Subcutaneous adipose tissue (tissue), 4 donors: Measurements from ENCODE around the gene MEI4. TPM values are rescaled to one million over a fixed set of nuclear protein-coding genes. Genes with fewer than 3 reads are reported as not detected.

ENCODE experiments used
- total RNA-seq, 4 donors: library from RNA; depleted of rRNA; stranded (reverse); fragments of >200 nt; gene quantifications; one replicate each; pipeline ENCODE4 v1.1.0, GENCODE V29; 2016
- TF ChIP-seq, protein P1 (sequence below): fragments of 450-650 bp; IDR thresholded peaks from one replicate; pipeline ENCODE4 v1.5.1; 2016; ENCODE audit warnings: low read depth, mild to moderate bottlenecking, control low read depth, antibody characterized with exemption, moderate library complexity

MEI4 gene
- total RNA-seq, 4 donors from 2014 or later, result under 0.01 to 0.16 TPM; not detected in 2

DNA sequence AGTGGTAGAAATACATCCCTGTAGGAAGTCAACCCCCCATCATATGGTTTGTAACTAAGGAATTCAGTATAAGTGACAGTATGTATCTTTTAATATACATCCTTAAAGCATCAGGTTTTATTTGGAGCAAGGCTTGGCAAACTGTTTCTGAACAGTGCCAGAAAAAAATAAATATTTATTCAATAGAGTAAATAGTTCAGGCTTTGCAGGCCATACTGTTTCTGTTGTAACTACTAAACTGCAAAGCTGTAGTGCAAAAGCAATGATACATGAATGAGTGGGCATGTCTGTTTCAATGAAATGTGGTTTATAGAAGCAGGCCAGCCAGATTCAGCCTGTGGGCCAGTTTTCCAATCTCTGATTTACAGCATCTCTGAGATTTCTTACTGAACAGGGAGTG lies 977 bp downstream of the MEI4 start:
- TF ChIP-seq, protein P1, sequence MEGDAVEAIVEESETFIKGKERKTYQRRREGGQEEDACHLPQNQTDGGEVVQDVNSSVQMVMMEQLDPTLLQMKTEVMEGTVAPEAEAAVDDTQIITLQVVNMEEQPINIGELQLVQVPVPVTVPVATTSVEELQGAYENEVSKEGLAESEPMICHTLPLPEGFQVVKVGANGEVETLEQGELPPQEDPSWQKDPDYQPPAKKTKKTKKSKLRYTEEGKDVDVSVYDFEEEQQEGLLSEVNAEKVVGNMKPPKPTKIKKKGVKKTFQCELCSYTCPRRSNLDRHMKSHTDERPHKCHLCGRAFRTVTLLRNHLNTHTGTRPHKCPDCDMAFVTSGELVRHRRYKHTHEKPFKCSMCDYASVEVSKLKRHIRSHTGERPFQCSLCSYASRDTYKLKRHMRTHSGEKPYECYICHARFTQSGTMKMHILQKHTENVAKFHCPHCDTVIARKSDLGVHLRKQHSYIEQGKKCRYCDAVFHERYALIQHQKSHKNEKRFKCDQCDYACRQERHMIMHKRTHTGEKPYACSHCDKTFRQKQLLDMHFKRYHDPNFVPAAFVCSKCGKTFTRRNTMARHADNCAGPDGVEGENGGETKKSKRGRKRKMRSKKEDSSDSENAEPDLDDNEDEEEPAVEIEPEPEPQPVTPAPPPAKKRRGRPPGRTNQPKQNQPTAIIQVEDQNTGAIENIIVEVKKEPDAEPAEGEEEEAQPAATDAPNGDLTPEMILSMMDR, result no peak

DNA sequence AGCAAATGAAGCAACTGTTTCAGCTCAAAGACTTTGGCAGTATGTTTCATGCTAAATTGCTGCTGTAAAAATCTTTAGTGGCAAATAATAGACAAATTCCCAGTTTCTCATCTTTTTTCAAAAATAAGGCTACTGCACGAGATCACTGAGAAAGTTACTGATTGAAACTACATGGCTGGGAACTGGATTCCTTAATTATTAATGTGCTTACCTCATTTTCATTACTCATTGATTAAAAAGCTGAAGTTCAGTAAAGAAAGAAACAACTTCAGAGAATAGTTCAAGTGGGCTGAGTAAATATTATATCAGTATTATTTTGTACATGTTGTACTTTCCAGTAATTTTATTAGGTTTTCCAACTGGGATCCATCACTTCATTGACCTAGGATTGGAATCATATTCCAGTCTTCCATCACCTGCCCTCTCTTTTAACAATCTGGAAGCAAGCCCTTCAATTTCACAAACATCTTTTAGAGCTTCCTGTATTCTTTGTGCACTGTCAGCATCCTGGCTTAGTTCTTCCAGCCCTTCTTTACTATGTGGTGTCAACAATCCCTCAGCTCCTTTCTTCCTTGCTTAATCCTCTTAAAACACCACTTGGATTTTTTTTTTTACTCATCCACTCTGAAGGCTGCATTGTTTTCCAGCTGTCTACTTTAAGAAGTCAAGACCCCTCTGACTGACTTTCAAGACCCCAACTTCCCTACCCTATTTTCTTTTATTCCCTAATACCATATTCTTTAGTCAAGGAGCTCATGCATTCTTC lies 4.3 kb downstream of the MEI4 start:
- TF ChIP-seq, protein P1, result no peak

DNA sequence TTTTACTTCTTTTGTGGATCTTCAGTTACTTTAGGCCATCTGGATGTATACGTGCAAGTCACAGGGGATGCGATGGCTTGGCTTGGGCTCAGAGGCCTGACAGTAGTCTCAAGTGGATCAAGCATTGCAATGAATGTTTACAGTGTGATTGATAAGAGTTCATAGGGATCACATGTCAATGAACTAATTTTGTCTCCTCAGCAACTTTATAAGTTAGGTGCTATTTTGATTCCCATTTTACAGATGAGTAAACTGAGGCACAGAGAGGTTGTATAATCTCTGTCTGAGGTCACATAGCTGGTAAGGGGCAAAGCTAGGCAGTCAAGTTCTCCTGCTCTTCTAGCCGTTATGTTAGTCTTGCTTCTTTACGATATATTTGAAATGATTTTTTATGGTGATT lies 13.5 kb downstream of the MEI4 start:
- TF ChIP-seq, protein P1, result no peak

DNA sequence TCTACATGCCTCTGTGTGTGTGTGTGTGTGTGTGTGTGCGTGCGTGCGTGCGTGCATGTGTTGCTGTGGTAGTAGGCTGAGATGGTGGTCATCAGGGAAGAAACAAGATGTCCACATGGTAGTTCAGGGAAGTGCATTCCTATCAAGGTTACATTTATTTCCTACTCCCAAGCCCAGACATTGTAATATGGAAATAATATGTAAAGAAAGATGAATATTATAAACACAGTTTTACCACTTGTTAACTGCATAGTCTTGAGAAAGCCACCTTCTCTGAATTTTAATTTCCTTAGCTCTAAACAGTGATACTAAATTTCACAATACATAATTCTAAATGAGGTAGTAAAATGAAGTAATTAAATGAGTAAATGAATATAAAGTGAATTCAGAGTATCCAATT lies 14.0 kb downstream of the MEI4 start:
- TF ChIP-seq, protein P1, result no peak

DNA sequence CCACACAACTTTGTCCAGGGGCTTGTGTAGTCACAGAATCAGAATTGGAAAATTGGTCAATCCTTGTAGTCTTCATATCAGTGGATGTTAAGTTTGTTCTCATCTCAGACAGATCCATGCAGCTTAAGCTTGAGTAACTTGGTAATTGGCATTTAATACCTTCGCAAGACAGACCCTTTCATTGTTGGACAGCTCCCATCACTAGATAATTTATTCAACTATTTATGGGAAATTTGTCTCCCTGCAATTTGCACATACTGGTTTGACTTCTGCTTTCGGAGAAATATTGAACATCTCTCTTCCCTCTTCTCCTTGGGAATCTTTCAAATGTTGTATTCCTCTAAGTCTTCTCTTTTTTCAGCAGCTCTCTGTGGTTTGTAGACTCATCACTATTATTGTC lies 17.1 kb downstream of the MEI4 start:
- TF ChIP-seq, protein P1, result no peak

DNA sequence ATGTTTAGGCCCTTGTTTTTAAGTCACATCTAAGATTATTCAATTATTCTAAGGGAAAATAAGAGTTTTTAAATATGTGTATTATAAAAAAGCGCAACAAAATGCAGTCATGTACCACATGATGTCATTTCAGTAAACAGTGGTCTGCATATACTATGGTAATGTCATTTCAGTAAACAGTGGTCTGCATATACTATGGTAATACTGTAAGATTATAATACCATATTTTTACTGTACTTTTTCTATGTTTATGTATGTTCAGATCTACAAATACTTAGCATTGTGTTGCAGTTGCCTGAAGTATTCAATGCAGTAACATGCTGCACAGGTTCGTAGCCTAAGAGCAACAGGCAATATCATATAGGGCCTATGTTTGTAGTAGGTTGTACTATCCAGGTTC lies 21.4 kb downstream of the MEI4 start:
- TF ChIP-seq, protein P1, result no peak

DNA sequence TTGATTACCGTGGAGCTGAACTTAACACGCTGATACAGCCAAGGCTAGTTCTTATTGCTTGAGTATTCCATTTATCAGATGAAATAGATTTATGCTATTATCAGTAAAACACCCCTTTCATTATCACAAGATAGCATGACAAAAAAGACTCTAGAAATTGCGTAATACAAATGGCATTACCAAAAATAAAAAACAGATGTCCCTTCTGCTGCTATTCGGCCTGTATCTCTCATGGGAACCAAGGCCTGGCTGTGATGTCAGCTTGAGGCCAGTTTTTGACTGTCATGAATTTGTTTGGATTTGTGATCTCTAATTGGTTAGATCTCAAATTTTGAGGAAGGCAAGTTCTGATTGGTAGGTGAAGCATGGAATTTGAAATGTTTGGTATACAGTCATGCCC lies 25.2 kb downstream of the MEI4 start:
- TF ChIP-seq, protein P1, result no peak
